ENCODE results near the gene DDX1.

DDX1 gene

DNA sequence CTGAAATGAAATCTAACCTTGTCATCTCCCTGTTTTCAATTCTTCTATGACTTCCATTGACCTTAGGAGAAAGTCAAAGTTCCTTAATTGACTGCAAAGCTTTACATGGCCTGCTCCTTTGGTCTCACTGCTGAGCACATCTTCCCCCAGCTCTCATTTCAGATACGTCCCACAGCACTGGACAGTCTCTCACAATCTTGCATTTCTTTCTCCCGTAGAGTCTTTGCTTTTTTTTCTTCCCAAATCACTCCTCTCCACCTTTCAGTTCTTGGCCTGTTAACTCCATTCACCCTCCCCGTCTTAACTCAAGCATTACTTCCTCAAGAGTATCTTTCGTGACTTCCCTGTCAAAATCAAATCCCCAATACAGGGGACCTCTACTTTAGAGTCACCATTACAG, 67.2 kb downstream of the DDX1 start:
- Histone ChIP-seq H3K4me2 (ENCODE audit: low read depth, low read length, poor library complexity, severe bottlenecking) (no peak overlapping the region), H3K9me3 (ENCODE audit: insufficient read depth, low read depth, low read length) (no peaks in the 10 kb centered on the region), H3K27me3 (ENCODE audit: insufficient read depth, low read length, poor library complexity, severe bottlenecking) (no peaks in the 10 kb centered on the region), H2AFZ (ENCODE audit: low read length) (no peak overlapping the region), H3K9me2 (replicated peaks; ENCODE audit: low read depth, low read length) (no peaks in the 10 kb centered on the region), H3K9ac (ENCODE audit: low read depth, low read length, poor library complexity, severe bottlenecking) (no peak overlapping the region), H3K4me1 (ENCODE audit: insufficient read depth, low read length, poor library complexity, severe bottlenecking) (no peaks in the 10 kb centered on the region), H4K20me1 (ENCODE audit: insufficient read depth, low read length, poor library complexity, severe bottlenecking) (no peaks in the 10 kb centered on the region), H3K79me2 (ENCODE audit: insufficient read depth, low read length) (no peaks in the 10 kb centered on the region), H3K36me3 (ENCODE audit: insufficient read depth, low read length) (no peaks in the 10 kb centered on the region), H3F3A (ENCODE audit: low read depth) (no peaks in the 10 kb centered on the region), H3K4me3 (ENCODE audit: low read length, poor library complexity, severe bottlenecking) (no peak overlapping the region)
- TF ChIP-seq CTCF (conservative IDR thresholded peaks at IDR 0.05; ENCODE audit: low read length) (no peak), EZH2phosphoT487 (IDR thresholded peaks at IDR 0.05; ENCODE audit: borderline replicate concordance) (no peak)

DNA sequence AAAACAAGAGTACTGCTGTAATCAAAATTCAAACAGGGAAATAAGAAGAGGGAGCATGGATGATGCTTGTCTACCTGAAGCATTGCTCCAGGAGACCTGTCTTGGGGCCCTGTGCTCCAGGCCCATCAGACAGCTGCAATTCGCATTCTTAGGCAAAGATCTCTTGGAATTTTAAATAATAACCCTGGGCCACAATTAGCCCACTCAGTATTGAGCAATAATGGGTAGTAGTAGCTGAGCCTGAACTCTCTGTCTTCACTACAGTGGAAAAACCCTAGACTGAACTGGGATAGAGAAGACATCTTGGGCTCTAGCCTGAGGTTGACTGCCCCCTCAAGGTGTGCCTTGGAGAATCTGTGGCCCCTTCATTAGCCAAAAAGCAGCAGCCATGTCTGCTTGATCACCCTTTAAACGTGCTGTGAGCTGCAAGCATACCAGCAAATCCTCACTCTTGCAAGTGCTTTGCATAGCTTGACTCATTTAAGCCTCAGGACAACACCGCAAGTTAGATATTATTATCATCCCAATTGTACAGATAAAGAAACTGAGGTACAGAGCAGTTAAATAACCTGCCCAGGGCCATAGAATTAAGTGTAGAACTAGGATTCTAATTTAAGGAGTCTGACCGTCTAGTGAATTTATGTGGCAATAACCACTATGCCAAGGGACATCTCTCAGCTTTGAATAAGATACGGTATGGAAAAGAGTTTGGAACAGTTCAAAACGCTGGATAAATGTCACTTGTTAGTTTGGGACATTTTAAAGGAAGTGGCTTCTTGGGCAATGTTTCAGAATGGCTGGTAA, 69.0 kb downstream of the DDX1 start:
- Histone ChIP-seq H3K9ac (ENCODE audit: low read depth, low read length, poor library complexity, severe bottlenecking) (no peak overlapping the region), H3K4me2 (ENCODE audit: low read depth, low read length, poor library complexity, severe bottlenecking) (no peak overlapping the region), H3K27me3 (ENCODE audit: insufficient read depth, low read length, poor library complexity, severe bottlenecking) (no peaks in the 10 kb centered on the region), H3K36me3 (ENCODE audit: insufficient read depth, low read length) (no peaks in the 10 kb centered on the region), H3K9me3 (ENCODE audit: insufficient read depth, low read depth, low read length) (no peaks in the 10 kb centered on the region), H3K4me1 (ENCODE audit: insufficient read depth, low read length, poor library complexity, severe bottlenecking) (no peaks in the 10 kb centered on the region), H3K9me2 (replicated peaks; ENCODE audit: low read depth, low read length) (no peaks in the 10 kb centered on the region), H2AFZ (ENCODE audit: low read length) (no peak overlapping the region), H4K20me1 (ENCODE audit: insufficient read depth, low read length, poor library complexity, severe bottlenecking) (no peaks in the 10 kb centered on the region), H3K79me2 (ENCODE audit: insufficient read depth, low read length) (no peaks in the 10 kb centered on the region), H3F3A (ENCODE audit: low read depth) (no peaks in the 10 kb centered on the region), H3K4me3 (ENCODE audit: low read length, poor library complexity, severe bottlenecking) (no peak overlapping the region)
- TF ChIP-seq EZH2phosphoT487 (IDR thresholded peaks at IDR 0.05; ENCODE audit: borderline replicate concordance) = no peak
- TF ChIP-seq CTCF (conservative IDR thresholded peaks at IDR 0.05; ENCODE audit: low read length) = no peak

- no peaks in the 10 kb centered on the region for H3K36me3 ChIP-seq (ENCODE audit: insufficient read depth, low read length)
- no peak overlapping the region for H3K9ac ChIP-seq (ENCODE audit: low read depth, low read length, poor library complexity, severe bottlenecking)
- no peak for TF ChIP-seq EZH2phosphoT487 (IDR thresholded peaks at IDR 0.05; ENCODE audit: borderline replicate concordance)
- TF ChIP-seq CTCF (conservative IDR thresholded peaks at IDR 0.05; ENCODE audit: low read length) = no peak
- no peak overlapping the region for H2AFZ ChIP-seq (ENCODE audit: low read length)
- H3K9me2 ChIP-seq (replicated peaks; ENCODE audit: low read depth, low read length) = no peaks in the 10 kb centered on the region
- H3K4me2 ChIP-seq (ENCODE audit: low read depth, low read length, poor library complexity, severe bottlenecking) = no peak overlapping the region
- no peak overlapping the region for H3K4me3 ChIP-seq (ENCODE audit: low read length, poor library complexity, severe bottlenecking)
- no peaks in the 10 kb centered on the region for H3K27me3 ChIP-seq (ENCODE audit: insufficient read depth, low read length, poor library complexity, severe bottlenecking)
- H3K4me1 ChIP-seq (ENCODE audit: insufficient read depth, low read length, poor library complexity, severe bottlenecking) = no peaks in the 10 kb centered on the region
- H4K20me1 ChIP-seq (ENCODE audit: insufficient read depth, low read length, poor library complexity, severe bottlenecking) = no peaks in the 10 kb centered on the region
- no peaks in the 10 kb centered on the region for H3F3A ChIP-seq (ENCODE audit: low read depth)
- no peaks in the 10 kb centered on the region for H3K79me2 ChIP-seq (ENCODE audit: insufficient read depth, low read length)
- H3K9me3 ChIP-seq (ENCODE audit: insufficient read depth, low read depth, low read length) = no peaks in the 10 kb centered on the region
These were observed 69.6 kb downstream of the DDX1 start for GRCh38 chr2:15661295-15661569.

Measured in Loucy (cell line).